GM20431 (cell line): ENCODE measurements around the gene KLHL2.
"Not testable (repeated sequence)": the region's sequence is repeated elsewhere in the genome, so short reads cannot be mapped to it uniquely, and the experiment has no call there.

Source experiments
- in situ Hi-C: fragments of 300-500 bp; cut with MseI, MboI; formaldehyde crosslinking; loops from one replicate; pipeline ENCODE4 v1.15.0; 2020; ENCODE audit warnings: low sequenced_read_pairs; ENCODE audit not compliant: unreplicated experiment

Gene KLHL2

GRCh38 chr4:165325732-165326512 is 118.6 kb downstream of the KLHL2 start:
- in situ Hi-C loops = no loop called here

- in situ Hi-C loops = no loop called here
These were observed 119.5 kb downstream of the KLHL2 start for GRCh38 chr4:165326831-165327210.

- in situ Hi-C loops = no loop called here
These were observed 120.1 kb downstream of the KLHL2 start, which contains the start of gene MSMO1 for GRCh38 chr4:165327211-165328100. Gene MSMO1, plus strand, starts transcription at chr4:165327669. Its CDS starts 5,702 bp downstream, at chr4:165333371.

- in situ Hi-C loops = no loop called here
These were observed 120.7 kb downstream of the KLHL2 start for GRCh38 chr4:165328101-165328425.

DNA sequence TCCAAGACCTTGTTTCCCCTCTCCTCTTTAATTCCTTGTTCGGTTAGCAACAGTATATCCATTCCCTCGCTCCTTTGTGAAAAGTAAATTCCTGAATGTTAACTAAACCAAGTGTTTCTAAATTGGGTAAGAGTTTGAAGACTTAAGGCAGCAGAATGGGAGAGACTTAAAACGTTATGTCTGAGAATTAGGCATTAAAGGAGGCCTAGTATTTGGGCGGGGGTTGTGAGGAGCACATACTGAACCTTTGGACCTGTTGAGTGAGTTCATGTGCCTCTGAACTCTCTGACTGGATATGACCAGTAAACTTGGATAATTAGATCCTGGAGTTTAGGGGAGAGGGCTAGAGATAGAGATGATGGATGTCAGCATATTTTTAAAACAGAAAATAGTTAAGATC is 121.3 kb downstream of the KLHL2 start:
- in situ Hi-C loops = no loop called here

GRCh38 chr4:165330071-165330470 is 122.7 kb downstream of the KLHL2 start:
- in situ Hi-C loops = no loop called here

- in situ Hi-C loops = no loop called here
These were observed 123.3 kb downstream of the KLHL2 start for GRCh38 chr4:165330666-165331065.

DNA sequence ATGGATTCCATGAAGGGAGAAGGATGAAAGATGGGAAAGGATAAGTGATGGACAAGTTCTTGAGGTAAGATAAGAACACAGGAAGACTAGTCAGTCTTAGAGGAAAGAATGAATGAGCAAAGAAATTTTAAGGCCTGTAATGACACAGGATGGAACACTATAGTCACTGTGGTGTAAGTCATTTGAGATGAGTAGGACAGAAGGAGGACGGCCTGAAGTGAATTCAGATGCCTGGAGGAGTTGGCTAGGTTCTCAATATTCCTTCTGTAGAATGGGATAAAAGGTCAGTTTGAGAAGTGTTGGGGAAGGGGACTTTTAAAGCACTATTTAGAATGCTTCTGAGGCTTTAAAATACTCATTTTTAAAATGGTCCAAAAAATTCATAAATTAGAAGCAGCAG is 124.0 kb downstream of the KLHL2 start:
- in situ Hi-C loops = no loop called here

- in situ Hi-C loops = no loop called here
These were observed 124.5 kb downstream of the KLHL2 start for GRCh38 chr4:165331823-165332222.

GRCh38 chr4:165332502-165332901 is 125.1 kb downstream of the KLHL2 start:
- in situ Hi-C loops = no loop called here

DNA sequence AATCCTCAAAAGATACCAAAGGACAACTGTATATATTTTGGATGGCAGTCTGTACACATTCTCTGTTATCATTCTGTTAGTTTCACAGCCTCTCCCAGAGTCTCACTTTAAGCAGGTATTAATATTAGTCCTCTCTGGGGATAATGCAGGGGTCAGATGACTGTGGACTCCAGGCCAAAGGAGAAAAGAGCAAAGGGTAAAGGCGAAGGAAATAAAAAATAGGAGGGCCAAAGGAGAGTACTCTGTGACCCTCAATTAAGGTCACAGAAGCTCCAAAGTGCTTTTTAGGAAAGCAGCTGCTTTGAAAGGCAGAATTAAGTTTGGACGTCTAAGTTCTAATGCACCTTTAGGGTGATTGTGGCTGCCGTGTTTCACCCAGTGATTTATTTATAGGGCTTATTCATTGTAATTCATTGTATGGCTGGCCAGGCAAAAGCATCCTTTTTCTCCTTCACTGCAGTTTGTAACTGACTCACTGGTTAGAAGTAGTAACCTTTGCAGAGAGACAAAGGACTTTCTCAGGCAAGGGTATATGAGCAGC is 127.9 kb downstream of the KLHL2 start:
- in situ Hi-C loops = no loop called here

DNA sequence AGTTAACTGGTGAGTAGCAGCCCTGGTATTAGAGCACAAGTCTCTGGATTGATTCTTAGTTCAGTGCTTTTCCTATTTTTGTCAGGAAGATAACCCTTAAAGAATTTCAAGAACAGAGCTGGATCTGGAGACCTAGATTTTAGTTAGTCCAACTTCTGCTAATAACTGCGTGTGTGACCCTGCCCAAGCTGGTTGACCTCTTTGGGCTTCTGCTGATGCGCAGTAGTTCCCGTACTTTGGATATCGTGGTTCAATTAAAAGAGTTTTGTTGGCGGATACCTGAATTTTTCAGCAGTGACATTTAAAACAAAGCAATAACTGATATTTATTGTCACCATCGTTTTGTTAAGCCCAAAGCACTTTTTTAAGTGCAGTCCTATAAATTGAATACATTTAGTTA is 129.4 kb downstream of the KLHL2 start:
- in situ Hi-C loops = no loop called here

DNA sequence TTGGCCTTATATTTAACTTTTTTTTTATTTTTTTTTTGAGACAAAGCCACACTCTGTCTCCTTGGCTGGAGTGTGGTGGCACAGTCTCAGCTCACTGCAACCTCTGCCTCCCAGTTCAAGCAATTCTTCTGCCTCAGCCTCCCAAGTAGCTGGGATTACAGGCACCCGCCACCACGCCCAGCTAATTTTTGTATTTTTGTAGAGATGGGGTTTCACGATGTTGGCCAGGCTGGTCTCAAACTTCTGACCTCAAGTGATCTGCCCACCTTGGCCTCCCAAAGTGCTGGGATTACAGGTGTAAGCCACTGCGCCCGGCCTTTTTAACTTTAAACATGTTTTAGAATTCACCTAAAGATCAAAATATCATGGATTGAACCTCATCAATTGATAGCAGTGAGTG is 135.0 kb downstream of the KLHL2 start:
- in situ Hi-C loops = not testable (repeated sequence)

- in situ Hi-C loops = no loop called here
These were observed 136.2 kb downstream of the KLHL2 start for GRCh38 chr4:165343353-165344191.

GRCh38 chr4:165345666-165346417 is 138.5 kb downstream of the KLHL2 start:
- in situ Hi-C loops = no loop called here

GRCh38 chr4:165347647-165348569 is 140.5 kb downstream of the KLHL2 start:
- in situ Hi-C loops = no loop called here

DNA sequence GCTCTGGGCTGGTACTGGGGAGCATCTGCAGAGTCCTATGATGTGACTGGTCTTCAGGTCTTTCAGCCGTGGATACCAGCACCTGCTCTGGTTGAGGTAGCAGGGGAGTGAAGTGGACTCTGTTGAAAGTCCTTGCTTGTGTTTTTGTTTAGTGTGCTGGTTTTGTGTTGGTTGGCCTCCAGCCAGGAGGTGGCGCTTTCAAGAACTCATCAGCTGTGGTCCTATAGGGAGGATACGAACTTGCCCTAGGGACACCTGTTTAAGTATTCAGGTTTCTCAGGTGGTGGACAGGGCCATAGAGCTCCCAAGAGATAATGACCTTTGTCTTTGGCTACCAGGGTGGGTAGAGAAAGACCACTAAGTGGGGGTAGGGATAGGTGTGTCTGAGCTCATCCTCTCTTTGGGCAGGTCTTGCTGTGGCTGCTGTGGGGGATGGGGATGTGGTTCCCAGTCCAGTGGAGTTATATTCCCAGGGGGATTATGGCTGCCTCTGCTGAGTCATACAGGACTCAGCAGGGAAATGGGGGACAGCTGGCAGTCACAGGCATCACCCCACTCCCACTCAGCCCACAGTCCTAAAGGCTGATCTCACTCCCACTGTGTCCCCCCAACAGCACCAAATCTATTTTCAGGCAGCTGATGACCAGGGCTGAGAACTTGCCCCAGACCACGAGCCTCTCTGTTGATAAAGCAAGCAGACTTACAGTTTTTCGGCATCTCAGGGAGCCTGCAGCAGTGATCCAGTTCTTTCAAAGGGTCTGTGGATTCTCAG is 144.2 kb downstream of the KLHL2 start:
- in situ Hi-C loops = loop anchor here (10.0 kb wide), 1 partner anchor 217 kb away; no protein-coding TSS in a partner anchor

GRCh38 chr4:165355900-165356300 is 148.5 kb downstream of the KLHL2 start:
- in situ Hi-C loops = loop anchor here (10.0 kb wide), 1 partner anchor 221 kb away; no protein-coding TSS in a partner anchor
